HuH-7 (cell line): ENCODE measurements around the gene TMEM82.
A peak's percentile ranks its signal among the peaks of the same experiment; 100 is the strongest.
"Not testable (repeated sequence)": the region's sequence is repeated elsewhere in the genome, so short reads cannot be mapped to it uniquely, and the experiment has no call there.

Source experiments
- DNase-seq: peaks from one replicate; pipeline ENCODE4 v3.0.0; 2011; ENCODE audit warnings: low spot score

TMEM82 gene

DNA sequence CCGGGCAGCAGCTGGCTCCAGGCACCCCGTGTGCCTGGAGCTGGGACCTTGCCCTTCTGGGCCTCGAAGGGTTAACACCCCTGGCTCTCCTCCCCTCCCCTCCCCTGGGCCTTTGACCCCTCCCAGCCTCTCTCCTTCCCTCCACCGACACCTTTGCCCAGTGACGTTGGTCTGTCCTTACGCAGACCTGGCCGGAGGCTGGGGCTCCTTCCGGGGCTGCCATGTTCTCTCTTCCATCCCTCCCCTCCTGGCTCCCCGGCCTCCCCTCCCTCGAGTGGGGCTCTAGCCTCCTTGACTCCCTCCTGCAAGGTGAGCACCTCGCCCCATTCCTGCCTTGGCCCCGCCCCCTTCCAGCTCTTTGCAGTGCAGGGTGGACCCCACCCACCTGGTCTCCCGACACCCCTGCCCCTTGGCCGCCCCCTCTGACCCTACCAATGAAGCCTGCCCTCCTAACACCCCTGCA, at the start of gene TMEM82:
TSS of gene TMEM82 (plus strand) at position 161 of the 463 bp plus-strand sequence. CDS start at position 222, 61 bp downstream.
- peak; percentile 85 for DNase-seq

DNA sequence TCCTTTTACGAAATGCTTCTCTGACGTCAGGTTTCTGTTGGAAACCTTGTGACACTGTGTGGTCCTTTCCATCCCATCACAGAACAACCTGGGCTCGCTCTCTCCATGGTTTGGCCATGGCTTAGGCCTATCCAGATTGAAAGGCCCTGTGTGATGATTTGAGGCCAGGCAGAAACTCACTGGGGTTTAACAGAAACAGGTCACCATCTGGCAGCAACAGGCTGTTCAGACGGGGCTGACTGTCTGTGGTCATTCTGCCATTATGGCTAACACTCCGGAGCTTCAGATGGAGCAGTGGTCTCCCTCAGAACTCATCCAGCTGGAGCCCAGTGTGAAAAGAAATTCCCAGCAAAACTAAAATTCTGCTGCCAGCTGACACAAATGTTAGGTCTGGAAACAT, 48.9 kb upstream of the TMEM82 start:
- no peak for DNase-seq

DNA sequence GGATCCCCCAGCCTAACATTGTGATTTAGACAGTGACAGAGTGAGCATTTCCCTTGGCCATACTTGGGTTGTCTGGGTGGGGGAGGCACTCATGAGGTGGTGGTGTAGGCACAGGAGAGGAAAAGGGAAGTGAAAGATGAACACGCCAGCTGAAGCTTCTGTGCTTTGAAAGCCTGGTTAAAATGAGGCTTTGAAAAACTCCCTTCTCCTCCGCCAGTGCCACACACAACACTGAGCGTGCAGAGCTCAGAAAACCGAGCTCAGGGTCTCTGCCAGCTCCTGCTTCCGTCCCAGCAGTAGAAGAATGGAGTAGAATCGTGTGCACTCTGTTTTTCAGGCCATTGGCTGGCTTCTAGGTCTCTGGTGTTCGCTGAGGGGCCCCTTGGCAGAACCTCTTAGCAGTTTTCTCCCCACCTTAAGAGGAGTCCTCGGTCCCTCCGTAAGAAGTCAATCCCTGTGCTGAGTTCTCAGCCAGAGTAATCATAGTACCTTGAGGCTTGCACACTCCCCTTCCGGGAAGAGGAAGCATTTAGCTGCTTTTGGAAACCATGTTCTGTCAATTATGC, 45.3 kb upstream of the TMEM82 start:
- no peak for DNase-seq

DNA sequence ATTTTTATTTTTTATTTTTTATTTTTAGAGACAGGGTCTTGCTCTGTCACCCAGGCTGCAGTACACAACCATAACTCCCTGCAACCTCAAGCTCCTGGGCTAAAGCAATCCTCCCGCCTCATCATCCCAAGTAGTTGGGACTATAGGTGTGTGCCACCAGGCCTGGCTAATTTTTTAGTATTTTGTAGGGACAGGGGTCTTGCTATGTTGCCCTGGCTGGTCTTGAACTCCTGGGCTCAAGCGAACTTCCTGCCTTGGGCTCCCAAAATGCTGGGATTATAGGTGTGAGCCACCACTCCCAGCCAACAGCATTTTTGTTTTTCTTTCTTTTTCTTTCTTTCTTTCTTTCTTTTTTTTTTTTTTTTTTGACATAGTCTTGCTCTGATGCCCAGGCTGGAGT, 44.1 kb upstream of the TMEM82 start:
- DNase-seq, result no peak

- not testable (repeated sequence) for DNase-seq
Measured at GRCh38 chr1:15699321-15699720, 43.0 kb upstream of the TMEM82 start.

DNA sequence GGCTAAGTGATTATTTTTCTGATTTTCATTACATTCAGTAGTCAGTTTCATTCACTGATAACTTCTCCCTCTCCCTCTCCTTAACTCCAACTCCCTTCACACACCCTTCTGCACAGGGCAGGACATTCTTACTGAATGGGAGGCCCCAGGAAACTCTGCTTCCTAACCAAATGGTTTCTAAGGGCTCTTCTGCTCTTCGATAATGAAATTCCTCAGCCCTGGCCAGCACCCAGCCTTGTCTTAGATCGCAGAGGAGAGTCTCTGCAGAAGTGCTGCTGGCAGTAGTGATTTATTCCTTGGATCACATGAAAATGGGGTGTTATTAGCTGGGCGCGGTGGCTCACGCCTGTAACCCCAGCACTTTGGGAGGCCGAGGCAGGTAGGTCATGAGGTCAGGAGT, 41.8 kb upstream of the TMEM82 start:
- DNase-seq, result no peak

GRCh38 chr1:15701784-15702183, 40.5 kb upstream of the TMEM82 start:
- no peak for DNase-seq

DNA sequence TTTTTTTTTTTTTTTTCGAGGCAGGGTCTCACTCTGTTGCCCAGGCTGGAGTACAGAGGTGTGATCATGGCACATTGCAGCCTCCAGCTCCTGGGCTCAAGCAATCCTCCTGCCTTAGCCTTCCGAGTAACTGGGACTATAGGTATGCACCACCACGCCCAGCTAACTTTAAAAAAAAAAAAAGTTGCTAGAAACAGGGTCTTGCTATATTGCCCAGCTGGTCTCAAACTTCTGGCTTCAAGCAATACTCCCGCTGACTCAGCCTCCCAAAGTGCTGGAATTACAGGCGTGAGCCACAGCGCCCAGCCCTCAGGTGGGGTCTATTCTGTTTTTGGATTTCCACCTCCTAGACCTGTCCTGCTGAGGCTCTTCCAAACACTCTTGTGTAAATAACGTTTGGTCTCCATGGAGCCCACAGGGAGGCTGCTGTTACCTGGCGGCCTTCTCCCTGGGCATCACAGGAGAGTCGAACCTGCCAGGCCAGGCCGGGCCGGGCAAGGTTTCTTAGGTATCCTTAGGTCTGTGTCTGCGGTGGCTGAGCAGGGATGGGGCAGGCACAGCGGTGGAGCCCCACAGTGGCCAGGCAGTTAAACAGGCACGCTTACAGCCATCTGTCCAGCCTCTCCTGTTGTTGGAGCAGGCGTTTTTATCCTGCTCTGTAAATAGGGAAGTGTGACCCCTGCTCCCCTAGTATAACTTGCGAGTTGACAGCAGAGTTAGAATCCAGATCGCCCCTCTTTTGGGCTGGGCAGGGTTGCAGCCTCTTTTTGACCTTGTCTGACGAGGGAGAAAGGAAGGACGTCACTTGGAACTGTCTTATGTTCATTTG, 39.4 kb upstream of the TMEM82 start:
- DNase-seq, result peak; percentile 48

DNA sequence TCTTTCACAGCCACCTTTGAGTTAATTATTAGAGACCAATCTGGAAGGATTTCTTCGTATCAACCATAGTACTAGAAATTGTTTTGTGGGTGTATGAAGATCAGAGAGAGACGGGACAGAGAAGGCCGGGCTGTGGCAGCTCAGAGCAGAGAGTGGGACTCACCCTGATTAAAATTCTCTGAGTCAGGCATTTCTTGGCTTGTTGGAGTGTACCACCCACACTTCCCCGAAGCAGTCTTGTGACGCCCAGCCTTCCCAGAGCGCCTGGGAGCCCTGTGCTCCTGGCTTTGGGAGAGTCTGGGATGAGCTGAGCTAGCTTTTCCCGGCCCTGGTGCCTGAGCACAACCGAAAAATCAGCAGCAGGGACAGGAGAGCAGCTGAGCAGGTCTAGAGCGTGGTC, 38.7 kb upstream of the TMEM82 start:
- no peak for DNase-seq

GRCh38 chr1:15704526-15705183, 37.6 kb upstream of the TMEM82 start:
- DNase-seq, result no peak

- no peak for DNase-seq
Measured at GRCh38 chr1:15705184-15705566, 37.1 kb upstream of the TMEM82 start.

DNA sequence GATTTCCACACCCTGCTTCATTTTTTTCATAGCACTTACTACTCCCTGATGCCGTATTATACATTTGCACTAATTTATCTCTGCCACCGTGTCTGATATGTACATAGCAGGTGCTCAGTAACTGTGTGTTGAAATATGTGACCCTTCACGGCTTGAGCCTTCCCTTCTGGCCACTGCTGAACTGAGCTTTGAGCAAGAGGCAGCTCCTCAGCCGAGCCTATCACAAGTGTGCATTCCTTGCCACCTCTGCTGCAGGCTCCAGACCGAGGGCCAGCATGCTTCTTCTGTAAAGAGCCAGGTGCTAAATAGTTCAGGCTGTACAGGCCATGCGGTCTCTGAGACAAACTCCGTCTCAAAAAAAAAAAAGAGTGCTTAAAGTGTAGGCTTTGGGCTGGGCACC, 35.5 kb upstream of the TMEM82 start:
- DNase-seq, result no peak

GRCh38 chr1:15707239-15707925, 34.9 kb upstream of the TMEM82 start:
- DNase-seq, result no peak

DNA sequence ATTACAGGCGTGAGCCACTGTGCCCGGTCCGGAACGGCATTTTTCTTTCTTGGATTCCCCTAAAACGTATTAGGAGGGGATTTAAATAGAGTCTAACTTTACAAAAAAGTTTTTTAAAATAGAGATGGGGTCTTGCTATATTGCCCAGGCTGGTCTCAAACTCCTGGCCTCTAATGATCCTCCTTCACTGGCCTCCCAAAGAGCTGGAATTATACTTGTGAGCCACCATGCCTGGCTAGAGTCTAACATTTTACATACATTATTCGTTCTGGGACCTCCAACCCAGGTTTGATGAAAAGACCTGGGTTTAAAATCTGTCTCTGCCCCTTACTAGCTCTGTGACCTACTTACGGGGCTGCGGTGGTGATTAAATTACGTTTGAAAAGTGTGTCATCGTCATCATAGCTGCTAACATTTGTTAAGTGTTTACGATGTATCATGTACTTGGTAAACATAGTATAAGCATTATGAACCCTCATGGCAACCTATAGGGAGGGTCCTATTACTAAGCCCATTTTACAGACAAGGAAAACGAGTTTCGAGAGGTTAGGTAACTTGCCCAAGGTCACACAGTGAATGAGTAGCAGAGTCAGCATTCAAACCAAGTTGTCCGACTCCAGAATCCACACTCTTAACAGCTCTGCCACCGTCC, 33.7 kb upstream of the TMEM82 start:
- DNase-seq, result no peak

DNA sequence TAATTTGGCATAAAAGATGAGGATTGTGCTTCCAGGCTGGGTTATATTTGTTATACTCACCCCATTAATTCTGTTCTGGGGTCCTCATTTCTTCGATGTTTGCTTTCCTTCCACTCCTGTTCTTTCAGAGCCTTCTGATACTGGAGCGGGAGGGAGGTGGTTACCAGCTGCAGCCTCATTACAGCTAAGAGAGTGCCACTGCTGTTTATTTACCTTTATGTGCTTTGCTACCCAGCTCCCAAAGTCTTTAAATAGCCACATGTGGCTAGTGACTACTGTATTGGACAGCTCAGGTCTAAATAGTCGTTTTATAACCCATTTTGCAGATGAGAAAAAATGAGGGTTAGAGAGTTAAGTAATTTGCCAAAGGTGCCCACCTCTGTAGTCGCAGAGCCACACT, 33.1 kb upstream of the TMEM82 start:
- no peak for DNase-seq

DNA sequence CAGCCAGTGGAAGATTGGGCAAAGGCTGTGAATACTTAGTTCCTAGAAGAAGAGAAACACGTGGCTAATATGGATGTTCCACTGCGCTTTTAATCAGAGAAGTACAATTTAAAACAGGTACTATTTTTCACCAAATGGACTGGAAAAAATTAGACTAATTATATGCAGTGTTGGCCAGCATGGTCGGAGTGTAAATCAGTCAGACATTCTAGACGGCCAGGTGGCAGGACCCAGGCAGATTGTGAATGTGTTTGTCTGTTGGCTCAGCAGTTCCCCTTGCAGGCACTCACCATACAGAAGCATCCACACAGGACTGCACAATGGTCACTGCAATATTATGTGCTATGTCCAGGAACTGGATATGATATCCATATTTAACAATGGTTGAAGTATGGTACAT, 30.1 kb upstream of the TMEM82 start:
- DNase-seq, result no peak

- no peak for DNase-seq
Measured at GRCh38 chr1:15714406-15715136, 27.7 kb upstream of the TMEM82 start.

- no peak for DNase-seq
Measured at GRCh38 chr1:15717418-15718125, 24.7 kb upstream of the TMEM82 start.

GRCh38 chr1:15718199-15718601, 24.1 kb upstream of the TMEM82 start:
- no peak for DNase-seq

- no peak for DNase-seq
Measured at GRCh38 chr1:15719381-15720120, 22.7 kb upstream of the TMEM82 start.
